OCI-LY7 (cell line): ENCODE data around the gene MYBBP1A. TPM values are rescaled to one million over a fixed set of nuclear protein-coding genes. Genes with fewer than 3 reads are reported as not detected.
A peak's percentile ranks its signal among the peaks of the same experiment; 100 is the strongest.

Experiments
- BruUV-seq: library from RNA; stranded (reverse); fragments of 400-500 nt; replicated peaks from 2 replicates; lab custom pipeline; 2021; lab: Mats Ljungman, UMichigan
- CTCF ChIA-PET: fragments of 300-600 bp; sonication (Branson Sonifier 250); formaldehyde crosslinking; loops from one replicate; lab custom pipeline; 2022; ENCODE audit warnings: antibody characterized with exemption; ENCODE audit not compliant: unreplicated experiment; lab: Charles Lee
- POLR2A ChIA-PET: fragments of 300-600 bp; sonication (Branson Sonifier 250); formaldehyde crosslinking; loops from one replicate; lab custom pipeline; 2022; ENCODE audit warnings: antibody characterized with exemption; lab: Charles Lee
- DNase-seq: peaks from one replicate; pipeline ENCODE4 v3.0.0-alpha.2; 2015; ENCODE audit warnings: low spot score
- H2AFZ ChIP-seq: fragments of 200-600 bp; sonication (generic), shearing (Covaris generic); 2 replicates; pipeline ENCODE4 v1.6.1; 2014; ENCODE audit warnings: mild to moderate bottlenecking, antibody characterized with exemption, low read length, moderate library complexity
- H3K27ac ChIP-seq: fragments of 200-600 bp; sonication (generic); 2 replicates; pipeline ENCODE4 v1.5.1; 2014; ENCODE audit warnings: mixed run types, low read depth, mild to moderate bottlenecking, moderate library complexity, low read length, inconsistent platforms; ENCODE audit not compliant: poor library complexity, severe bottlenecking
- H3K36me3 ChIP-seq: fragments of 200-600 bp; sonication (generic); 2 replicates; pipeline ENCODE4 v1.6.1; 2014; ENCODE audit warnings: mild to moderate bottlenecking, antibody characterized with exemption, low read length, moderate library complexity, mixed read lengths; ENCODE audit not compliant: insufficient read depth
- H3K4me1 ChIP-seq: fragments of 200-600 bp; sonication (generic); 2 replicates; pipeline ENCODE4 v1.5.1; 2014; ENCODE audit warnings: mild to moderate bottlenecking, low read length; ENCODE audit not compliant: insufficient read depth, poor library complexity, severe bottlenecking
- H3K4me2 ChIP-seq: fragments of 200-600 bp; sonication (generic); 2 replicates; pipeline ENCODE4 v1.6.1; 2014; ENCODE audit warnings: mild to moderate bottlenecking, low read length
- H3K4me3 ChIP-seq: fragments of 200-600 bp; sonication (generic); 2 replicates; pipeline ENCODE4 v1.5.1; 2014; ENCODE audit warnings: mild to moderate bottlenecking, low read depth, low read length; ENCODE audit not compliant: poor library complexity, severe bottlenecking
- H3K79me2 ChIP-seq: fragments of 200-600 bp; sonication (generic); 2 replicates; pipeline ENCODE4 v1.6.1; 2016; ENCODE audit warnings: low read depth, mild to moderate bottlenecking, low read length, moderate library complexity, mixed read lengths; ENCODE audit not compliant: insufficient read depth
- H3K9me2 ChIP-seq: fragments of 200-600 bp; sonication (generic); 2 replicates; pipeline ENCODE4 v1.6.1; 2016; ENCODE audit warnings: mild to moderate bottlenecking, low read length, mixed read lengths; ENCODE audit not compliant: insufficient read depth
- H3K9me3 ChIP-seq: fragments of 200-600 bp; sonication (generic); 2 replicates; pipeline ENCODE4 v1.6.1; 2014; ENCODE audit warnings: mild to moderate bottlenecking, mixed run types, low read length, mixed read lengths
- H4K20me1 ChIP-seq: fragments of 200-600 bp; sonication (generic); 2 replicates; pipeline ENCODE4 v1.6.1; 2014; ENCODE audit warnings: mild to moderate bottlenecking, antibody characterized with exemption, low read length, moderate library complexity, mixed read lengths; ENCODE audit not compliant: insufficient read depth
- CTCF ChIP-seq: fragments of 200-600 bp; sonication (generic); conservative IDR thresholded peaks from 2 replicates; pipeline ENCODE4 v1.5.1; 2014; ENCODE audit warnings: mild to moderate bottlenecking, antibody characterized with exemption, low read length, moderate library complexity, mixed read lengths
- EZH2phosphoT487 ChIP-seq: fragments of 200-600 bp; sonication (generic); IDR thresholded peaks from 2 replicates; pipeline ENCODE4 v1.6.1; 2018; ENCODE audit warnings: low read depth, borderline replicate concordance, mild to moderate bottlenecking, mixed run types, antibody characterized with exemption, low read length, moderate library complexity, mixed read lengths
- intact Hi-C: fragments of 100-400 bp; cut with micrococcal nuclease; formaldehyde crosslinking; loops from one replicate; pipeline ENCODE4 v1.10.0; 2022; ENCODE audit not compliant: unreplicated experiment
- total RNA-seq, 2 experiments: library from RNA; depleted of rRNA in 1 of 2; stranded (reverse); fragments of >200 nt in 1 of 2; shearing (Covaris generic) in 1 of 2; gene quantifications; 2 replicates each; pipeline ENCODE4 v1.2.3, GENCODE V29; 2014 to 2022

The MYBBP1A gene
- total RNA-seq, 2 experiments from 2014 or later: 131 to 142 TPM

GRCh38 chr17:4539025-4539424 lies 16.2 kb downstream of the MYBBP1A start:
- H3K9me3 ChIP-seq: no peaks in the 10 kb centered on the region
- no peaks in the 10 kb centered on the region for H3K79me2 ChIP-seq
- H3K4me2 ChIP-seq: no peak overlapping the region
- H3K4me1 ChIP-seq: no peaks in the 10 kb centered on the region
- ChIA-PET POLR2A (interaction anchor here (0.6 kb wide), 1 partner anchor 17 kb away, joined by 3 read pairs; no protein-coding TSS in a partner anchor), CTCF (no interaction called here)
- no peaks in the 10 kb centered on the region for H3K9me2 ChIP-seq
- no peak for DNase-seq
- TSS peak; percentile 84 for BruUV-seq
- TF ChIP-seq CTCF: no peak
- TF ChIP-seq EZH2phosphoT487: no peak
- peaks cover 75% of the 10 kb centered on the region for H3K36me3 ChIP-seq
- H2AFZ ChIP-seq: no peak overlapping the region
- H3K4me3 ChIP-seq: no peak overlapping the region
- H3K27ac ChIP-seq: no peak overlapping the region
- intact Hi-C loops: no loop called here
- no peaks in the 10 kb centered on the region for H4K20me1 ChIP-seq

GRCh38 chr17:4538236-4539002 lies 16.8 kb downstream of the MYBBP1A start:
- Histone ChIP-seq H3K4me1 (no peaks in the 10 kb centered on the region), H3K4me2 (no peak overlapping the region), H3K36me3 (peaks cover 69% of the 10 kb centered on the region), H3K79me2 (no peaks in the 10 kb centered on the region), H2AFZ (no peak overlapping the region), H3K9me3 (no peaks in the 10 kb centered on the region), H3K9me2 (no peaks in the 10 kb centered on the region), H4K20me1 (no peaks in the 10 kb centered on the region), H3K4me3 (no peak overlapping the region), H3K27ac (no peak overlapping the region)
- BruUV-seq: no TSS peak
- intact Hi-C loops: no loop called here
- ChIA-PET POLR2A (interaction anchor here (0.6 kb wide), 1 partner anchor 18 kb away, joined by 3 read pairs; no protein-coding TSS in a partner anchor), CTCF (no interaction called here)
- TF ChIP-seq EZH2phosphoT487 (no peak), CTCF (no peak)
- DNase-seq: no peak
